GM23248 (cell line): ENCODE results near the gene ZNF467.

ENCODE experiments used
- EZH2 ChIP-seq: fragments of 200-600 bp; sonication (generic); IDR thresholded peaks from 2 replicates; pipeline ENCODE4 v1.6.1; 2018; ENCODE audit warnings: antibody characterized with exemption, mild to moderate bottlenecking; ENCODE audit not compliant: insufficient read depth, poor library complexity, severe bottlenecking
- EZH2phosphoT487 ChIP-seq: fragments of 200-600 bp; sonication (generic); IDR thresholded peaks from 2 replicates; pipeline ENCODE4 v1.6.1; 2018; ENCODE audit warnings: antibody characterized with exemption, moderate library complexity, mild to moderate bottlenecking, low read depth; ENCODE audit not compliant: insufficient read depth

GRCh38 chr7:149722356-149722957 is 50.9 kb downstream of the ZNF467 start:
- TF ChIP-seq EZH2phosphoT487 (no peak), EZH2 (no peak)
